HG03108 (cell line): ENCODE results near the gene RAB11FIP3.
"Not testable (repeated sequence)": the region's sequence is repeated elsewhere in the genome, so short reads cannot be mapped to it uniquely, and the experiment has no call there.

Experiments
- ATAC-seq: cut with Tn5 transposase; IDR thresholded peaks from one replicate; pipeline ENCODE4 v1.9.1; 2021; ENCODE audit warnings: moderate library complexity; ENCODE audit not compliant: unreplicated experiment

Gene RAB11FIP3

GRCh38 chr16:492211-492875 is 66.9 kb downstream of the RAB11FIP3 start:
- no peak for ATAC-seq

GRCh38 chr16:494676-495075 is 69.2 kb downstream of the RAB11FIP3 start:
- ATAC-seq = not testable (repeated sequence)

GRCh38 chr16:495127-495748 is 69.8 kb downstream of the RAB11FIP3 start:
- no peak for ATAC-seq

- no peak for ATAC-seq
Measured at GRCh38 chr16:496097-496886, 70.8 kb downstream of the RAB11FIP3 start.

GRCh38 chr16:497258-497657 is 71.8 kb downstream of the RAB11FIP3 start:
- ATAC-seq = no peak

- ATAC-seq = no peak
Measured at GRCh38 chr16:499924-500323, 74.5 kb downstream of the RAB11FIP3 start.

- no peak for ATAC-seq
Measured at GRCh38 chr16:500709-501108, 75.3 kb downstream of the RAB11FIP3 start.

- no peak for ATAC-seq
Measured at GRCh38 chr16:502179-502943, 76.9 kb downstream of the RAB11FIP3 start.

- no peak for ATAC-seq
Measured at GRCh38 chr16:503150-504071, 78.0 kb downstream of the RAB11FIP3 start.

GRCh38 chr16:505479-506245 is 80.2 kb downstream of the RAB11FIP3 start:
- ATAC-seq = no peak

- no peak for ATAC-seq
Measured at GRCh38 chr16:506246-506546, 80.7 kb downstream of the RAB11FIP3 start.

- ATAC-seq = not testable (repeated sequence)
Measured at GRCh38 chr16:507527-507926, 82.1 kb downstream of the RAB11FIP3 start.

GRCh38 chr16:507996-508395 is 82.5 kb downstream of the RAB11FIP3 start:
- ATAC-seq = no peak

GRCh38 chr16:508884-509736 is 83.7 kb downstream of the RAB11FIP3 start:
- ATAC-seq = no peak

GRCh38 chr16:510066-510825 is 84.8 kb downstream of the RAB11FIP3 start:
- no peak for ATAC-seq

- no peak for ATAC-seq
Measured at GRCh38 chr16:512802-513201, 87.4 kb downstream of the RAB11FIP3 start.

- no peak for ATAC-seq
Measured at GRCh38 chr16:513950-514349, 88.5 kb downstream of the RAB11FIP3 start.
